ENCODE results near the gene C1orf52. TPM values are rescaled to one million over a fixed set of nuclear protein-coding genes. Genes with fewer than 3 reads are reported as not detected.

C1orf52 gene
- total and polyA plus RNA-seq, 9 of the 15 experiments (the other 6 are each of a cell fraction or from before 2014, with no cell fraction given), result 17.0 to 38.5 (median 33.0) TPM

DNA sequence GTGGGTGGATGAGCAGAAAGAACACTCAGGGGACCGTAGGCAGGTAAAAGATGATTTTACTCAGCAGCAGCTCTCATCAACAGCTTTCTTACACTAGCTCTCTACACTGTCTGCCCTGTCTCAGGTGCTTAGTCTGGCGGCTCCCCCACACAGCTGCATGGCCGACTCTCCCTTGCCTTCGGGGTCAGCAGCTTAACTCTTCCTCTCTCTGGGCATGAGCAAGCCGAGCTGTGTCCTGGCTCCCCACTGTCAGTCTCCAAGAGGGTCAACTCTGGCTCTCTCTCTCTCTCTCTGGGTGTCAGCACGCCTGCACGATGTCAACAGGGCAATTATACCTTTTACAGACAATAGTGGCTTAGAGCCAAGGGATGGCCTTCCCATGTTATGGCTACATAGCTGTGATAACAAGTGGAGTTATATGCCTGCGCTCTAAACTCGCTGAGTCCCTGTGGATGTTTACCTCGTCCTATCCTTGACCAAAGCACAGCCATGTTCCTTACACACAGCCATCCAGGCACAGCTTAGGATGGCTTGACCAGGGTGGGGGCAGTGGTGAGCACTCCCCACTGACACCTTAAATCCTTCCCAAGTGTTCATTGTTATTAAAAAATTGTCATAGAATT is 20.1 kb upstream of the C1orf52 start (continued):
- TF ChIP-seq, protein P1, sequence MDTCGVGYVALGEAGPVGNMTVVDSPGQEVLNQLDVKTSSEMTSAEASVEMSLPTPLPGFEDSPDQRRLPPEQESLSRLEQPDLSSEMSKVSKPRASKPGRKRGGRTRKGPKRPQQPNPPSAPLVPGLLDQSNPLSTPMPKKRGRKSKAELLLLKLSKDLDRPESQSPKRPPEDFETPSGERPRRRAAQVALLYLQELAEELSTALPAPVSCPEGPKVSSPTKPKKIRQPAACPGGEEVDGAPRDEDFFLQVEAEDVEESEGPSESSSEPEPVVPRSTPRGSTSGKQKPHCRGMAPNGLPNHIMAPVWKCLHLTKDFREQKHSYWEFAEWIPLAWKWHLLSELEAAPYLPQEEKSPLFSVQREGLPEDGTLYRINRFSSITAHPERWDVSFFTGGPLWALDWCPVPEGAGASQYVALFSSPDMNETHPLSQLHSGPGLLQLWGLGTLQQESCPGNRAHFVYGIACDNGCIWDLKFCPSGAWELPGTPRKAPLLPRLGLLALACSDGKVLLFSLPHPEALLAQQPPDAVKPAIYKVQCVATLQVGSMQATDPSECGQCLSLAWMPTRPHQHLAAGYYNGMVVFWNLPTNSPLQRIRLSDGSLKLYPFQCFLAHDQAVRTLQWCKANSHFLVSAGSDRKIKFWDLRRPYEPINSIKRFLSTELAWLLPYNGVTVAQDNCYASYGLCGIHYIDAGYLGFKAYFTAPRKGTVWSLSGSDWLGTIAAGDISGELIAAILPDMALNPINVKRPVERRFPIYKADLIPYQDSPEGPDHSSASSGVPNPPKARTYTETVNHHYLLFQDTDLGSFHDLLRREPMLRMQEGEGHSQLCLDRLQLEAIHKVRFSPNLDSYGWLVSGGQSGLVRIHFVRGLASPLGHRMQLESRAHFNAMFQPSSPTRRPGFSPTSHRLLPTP (IDR thresholded peaks at IDR 0.05; ENCODE audit: borderline replicate concordance, extremely low read depth, insufficient read length), result no peak
- TF ChIP-seq HDAC1 (IDR thresholded peaks at IDR 0.05), result no peak
- no peak for TF ChIP-seq KLF10 (CRISPR knock-in tag; IDR thresholded peaks at IDR 0.05)
- no peak for TF ChIP-seq KHSRP (IDR thresholded peaks at IDR 0.05)
- no peak for TF ChIP-seq CBX2 (IDR thresholded peaks at IDR 0.05; ENCODE audit: insufficient read depth, low read length, poor library complexity, severe bottlenecking)
- TF ChIP-seq XRCC3 (IDR thresholded peaks at IDR 0.05), result no peak
- TF ChIP-seq SIRT6 (IDR thresholded peaks at IDR 0.05; ENCODE audit: low read depth, low read length), result no peak
- TF ChIP-seq GATA2 (CRISPR knock-in tag; IDR thresholded peaks at IDR 0.05), result no peak
- no peak for TF ChIP-seq YBX1 (IDR thresholded peaks at IDR 0.05)
- no peak for TF ChIP-seq ZNF263 (CRISPR knock-in tag; IDR thresholded peaks at IDR 0.05; ENCODE audit: borderline replicate concordance)
- no peak for TF ChIP-seq ZFP36 (IDR thresholded peaks at IDR 0.05; ENCODE audit: low read depth, low read length, partially characterized antibody)
- TF ChIP-seq KAT8 (IDR thresholded peaks at IDR 0.05; ENCODE audit: low read depth), result no peak
- TF ChIP-seq, protein P2, sequence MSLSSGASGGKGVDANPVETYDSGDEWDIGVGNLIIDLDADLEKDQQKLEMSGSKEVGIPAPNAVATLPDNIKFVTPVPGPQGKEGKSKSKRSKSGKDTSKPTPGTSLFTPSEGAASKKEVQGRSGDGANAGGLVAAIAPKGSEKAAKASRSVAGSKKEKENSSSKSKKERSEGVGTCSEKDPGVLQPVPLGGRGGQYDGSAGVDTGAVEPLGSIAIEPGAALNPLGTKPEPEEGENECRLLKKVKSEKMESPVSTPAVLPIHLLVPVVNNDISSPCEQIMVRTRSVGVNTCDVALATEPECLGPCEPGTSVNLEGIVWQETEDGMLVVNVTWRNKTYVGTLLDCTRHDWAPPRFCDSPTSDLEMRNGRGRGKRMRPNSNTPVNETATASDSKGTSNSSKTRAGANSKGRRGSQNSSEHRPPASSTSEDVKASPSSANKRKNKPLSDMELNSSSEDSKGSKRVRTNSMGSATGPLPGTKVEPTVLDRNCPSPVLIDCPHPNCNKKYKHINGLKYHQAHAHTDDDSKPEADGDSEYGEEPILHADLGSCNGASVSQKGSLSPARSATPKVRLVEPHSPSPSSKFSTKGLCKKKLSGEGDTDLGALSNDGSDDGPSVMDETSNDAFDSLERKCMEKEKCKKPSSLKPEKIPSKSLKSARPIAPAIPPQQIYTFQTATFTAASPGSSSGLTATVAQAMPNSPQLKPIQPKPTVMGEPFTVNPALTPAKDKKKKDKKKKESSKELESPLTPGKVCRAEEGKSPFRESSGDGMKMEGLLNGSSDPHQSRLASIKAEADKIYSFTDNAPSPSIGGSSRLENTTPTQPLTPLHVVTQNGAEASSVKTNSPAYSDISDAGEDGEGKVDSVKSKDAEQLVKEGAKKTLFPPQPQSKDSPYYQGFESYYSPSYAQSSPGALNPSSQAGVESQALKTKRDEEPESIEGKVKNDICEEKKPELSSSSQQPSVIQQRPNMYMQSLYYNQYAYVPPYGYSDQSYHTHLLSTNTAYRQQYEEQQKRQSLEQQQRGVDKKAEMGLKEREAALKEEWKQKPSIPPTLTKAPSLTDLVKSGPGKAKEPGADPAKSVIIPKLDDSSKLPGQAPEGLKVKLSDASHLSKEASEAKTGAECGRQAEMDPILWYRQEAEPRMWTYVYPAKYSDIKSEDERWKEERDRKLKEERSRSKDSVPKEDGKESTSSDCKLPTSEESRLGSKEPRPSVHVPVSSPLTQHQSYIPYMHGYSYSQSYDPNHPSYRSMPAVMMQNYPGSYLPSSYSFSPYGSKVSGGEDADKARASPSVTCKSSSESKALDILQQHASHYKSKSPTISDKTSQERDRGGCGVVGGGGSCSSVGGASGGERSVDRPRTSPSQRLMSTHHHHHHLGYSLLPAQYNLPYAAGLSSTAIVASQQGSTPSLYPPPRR (CRISPR knock-in tag; IDR thresholded peaks at IDR 0.05; ENCODE audit: borderline replicate concordance), result no peak
- TF ChIP-seq, protein P3, sequence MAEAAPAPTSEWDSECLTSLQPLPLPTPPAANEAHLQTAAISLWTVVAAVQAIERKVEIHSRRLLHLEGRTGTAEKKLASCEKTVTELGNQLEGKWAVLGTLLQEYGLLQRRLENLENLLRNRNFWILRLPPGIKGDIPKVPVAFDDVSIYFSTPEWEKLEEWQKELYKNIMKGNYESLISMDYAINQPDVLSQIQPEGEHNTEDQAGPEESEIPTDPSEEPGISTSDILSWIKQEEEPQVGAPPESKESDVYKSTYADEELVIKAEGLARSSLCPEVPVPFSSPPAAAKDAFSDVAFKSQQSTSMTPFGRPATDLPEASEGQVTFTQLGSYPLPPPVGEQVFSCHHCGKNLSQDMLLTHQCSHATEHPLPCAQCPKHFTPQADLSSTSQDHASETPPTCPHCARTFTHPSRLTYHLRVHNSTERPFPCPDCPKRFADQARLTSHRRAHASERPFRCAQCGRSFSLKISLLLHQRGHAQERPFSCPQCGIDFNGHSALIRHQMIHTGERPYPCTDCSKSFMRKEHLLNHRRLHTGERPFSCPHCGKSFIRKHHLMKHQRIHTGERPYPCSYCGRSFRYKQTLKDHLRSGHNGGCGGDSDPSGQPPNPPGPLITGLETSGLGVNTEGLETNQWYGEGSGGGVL (CRISPR knock-in tag; IDR thresholded peaks at IDR 0.05), result no peak
- TF ChIP-seq, protein P4, sequence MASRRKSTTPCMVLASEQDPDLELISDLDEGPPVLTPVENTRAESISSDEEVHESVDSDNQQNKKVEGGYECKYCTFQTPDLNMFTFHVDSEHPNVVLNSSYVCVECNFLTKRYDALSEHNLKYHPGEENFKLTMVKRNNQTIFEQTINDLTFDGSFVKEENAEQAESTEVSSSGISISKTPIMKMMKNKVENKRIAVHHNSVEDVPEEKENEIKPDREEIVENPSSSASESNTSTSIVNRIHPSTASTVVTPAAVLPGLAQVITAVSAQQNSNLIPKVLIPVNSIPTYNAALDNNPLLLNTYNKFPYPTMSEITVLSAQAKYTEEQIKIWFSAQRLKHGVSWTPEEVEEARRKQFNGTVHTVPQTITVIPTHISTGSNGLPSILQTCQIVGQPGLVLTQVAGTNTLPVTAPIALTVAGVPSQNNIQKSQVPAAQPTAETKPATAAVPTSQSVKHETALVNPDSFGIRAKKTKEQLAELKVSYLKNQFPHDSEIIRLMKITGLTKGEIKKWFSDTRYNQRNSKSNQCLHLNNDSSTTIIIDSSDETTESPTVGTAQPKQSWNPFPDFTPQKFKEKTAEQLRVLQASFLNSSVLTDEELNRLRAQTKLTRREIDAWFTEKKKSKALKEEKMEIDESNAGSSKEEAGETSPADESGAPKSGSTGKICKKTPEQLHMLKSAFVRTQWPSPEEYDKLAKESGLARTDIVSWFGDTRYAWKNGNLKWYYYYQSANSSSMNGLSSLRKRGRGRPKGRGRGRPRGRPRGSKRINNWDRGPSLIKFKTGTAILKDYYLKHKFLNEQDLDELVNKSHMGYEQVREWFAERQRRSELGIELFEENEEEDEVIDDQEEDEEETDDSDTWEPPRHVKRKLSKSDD (conservative IDR thresholded peaks at IDR 0.05; ENCODE audit: low read length), result no peak
